ENCODE data around the gene SLC6A13. TPM values are rescaled to one million over a fixed set of nuclear protein-coding genes. Genes with fewer than 3 reads are reported as not detected.

The SLC6A13 gene
- total RNA-seq, 1 experiment from 2014 or later = 0.72 TPM

- Mint-ChIP-seq H3K36me3 (ENCODE audit: insufficient read depth, unreplicated experiment) (peaks cover 6% of the 10 kb centered on the region), H3K27ac (ENCODE audit: low read depth, unreplicated experiment) (no peak overlapping the region), H3K9me3 (ENCODE audit: unreplicated experiment) (no peaks in the 10 kb centered on the region), H3K4me1 (ENCODE audit: insufficient read depth, unreplicated experiment) (no peaks in the 10 kb centered on the region), H3K4me3 (ENCODE audit: unreplicated experiment) (no peak overlapping the region), H3K27me3 (ENCODE audit: insufficient read depth, unreplicated experiment) (peaks cover 78% of the 10 kb centered on the region)
- intact Hi-C loops (cut with micrococcal nuclease) = no loop called here
- POLR2A ChIA-PET = no interaction called here
- TF ChIP-seq CTCF (IDR thresholded peaks at IDR 0.05; ENCODE audit: unreplicated experiment) = no peak
- no peak for DNase-seq (ENCODE audit: unreplicated experiment)
- CTCF ChIA-PET = no interaction called here
- BruUV-seq (replicated peaks) = no TSS peak
Measured at GRCh38 chr12:203074-203461, 59.6 kb downstream of the SLC6A13 start.

- no TSS peak for BruUV-seq (replicated peaks)
Measured at GRCh38 chr12:202081-202731, 60.4 kb downstream of the SLC6A13 start.

GRCh38 chr12:201361-201760 is 61.3 kb downstream of the SLC6A13 start:
- Mint-ChIP-seq H3K27me3 (ENCODE audit: insufficient read depth, unreplicated experiment) (peaks cover 72% of the 10 kb centered on the region), H3K9me3 (ENCODE audit: unreplicated experiment) (no peaks in the 10 kb centered on the region), H3K4me3 (ENCODE audit: unreplicated experiment) (no peak overlapping the region), H3K27ac (ENCODE audit: low read depth, unreplicated experiment) (no peak overlapping the region), H3K36me3 (ENCODE audit: insufficient read depth, unreplicated experiment) (peaks cover 6% of the 10 kb centered on the region), H3K4me1 (ENCODE audit: insufficient read depth, unreplicated experiment) (no peaks in the 10 kb centered on the region)
- ChIA-PET CTCF (interaction anchor here (1.3 kb wide), 1 partner anchor 11 kb away, joined by 3 read pairs; no protein-coding TSS in a partner anchor), POLR2A (no interaction called here)
- TF ChIP-seq CTCF (IDR thresholded peaks at IDR 0.05; ENCODE audit: unreplicated experiment) = no peak
- no peak for DNase-seq (ENCODE audit: unreplicated experiment)
- no TSS peak for BruUV-seq (replicated peaks)
- intact Hi-C loops (cut with micrococcal nuclease) = no loop called here

More at GRCh38 chr12:202081-202731, 60.4 kb downstream of the SLC6A13 start:
- TF ChIP-seq CTCF (IDR thresholded peaks at IDR 0.05; ENCODE audit: unreplicated experiment) = no peak
- ChIA-PET CTCF (interaction anchor here (1.3 kb wide), 1 partner anchor 11 kb away, joined by 3 read pairs; no protein-coding TSS in a partner anchor), POLR2A (no interaction called here)
- Mint-ChIP-seq H3K4me3 (ENCODE audit: unreplicated experiment) (no peak overlapping the region), H3K4me1 (ENCODE audit: insufficient read depth, unreplicated experiment) (no peaks in the 10 kb centered on the region), H3K27me3 (ENCODE audit: insufficient read depth, unreplicated experiment) (peaks cover 78% of the 10 kb centered on the region), H3K27ac (ENCODE audit: low read depth, unreplicated experiment) (no peak overlapping the region), H3K36me3 (ENCODE audit: insufficient read depth, unreplicated experiment) (peaks cover 6% of the 10 kb centered on the region), H3K9me3 (ENCODE audit: unreplicated experiment) (no peaks in the 10 kb centered on the region)
- intact Hi-C loops (cut with micrococcal nuclease) = no loop called here
- DNase-seq (ENCODE audit: unreplicated experiment) = no peak

GRCh38 chr12:198705-199104 is 63.9 kb downstream of the SLC6A13 start:
- POLR2A ChIA-PET = no interaction called here
- Mint-ChIP-seq H3K9me3 (ENCODE audit: unreplicated experiment) (no peaks in the 10 kb centered on the region), H3K4me1 (ENCODE audit: insufficient read depth, unreplicated experiment) (no peaks in the 10 kb centered on the region), H3K4me3 (ENCODE audit: unreplicated experiment) (no peak overlapping the region), H3K36me3 (ENCODE audit: insufficient read depth, unreplicated experiment) (peaks cover 6% of the 10 kb centered on the region), H3K27ac (ENCODE audit: low read depth, unreplicated experiment) (no peak overlapping the region), H3K27me3 (ENCODE audit: insufficient read depth, unreplicated experiment) (peaks cover 69% of the 10 kb centered on the region)
- BruUV-seq (replicated peaks) = no TSS peak
- CTCF ChIA-PET = no interaction called here
- no peak for DNase-seq (ENCODE audit: unreplicated experiment)
- intact Hi-C loops (cut with micrococcal nuclease) = no loop called here
- TF ChIP-seq CTCF (IDR thresholded peaks at IDR 0.05; ENCODE audit: unreplicated experiment) = no peak

Data from MCF 10A (cell line).